Heart right ventricle (tissue), 16 donors: ENCODE results near the gene ADAMTS12. TPM values are rescaled to one million over a fixed set of nuclear protein-coding genes. Genes with fewer than 3 reads are reported as not detected.

ENCODE experiments used
- ATAC-seq, 8 donors: fragments of 200-7000 bp; cut with Tn5 transposase; one replicate each; pipeline ENCODE4 v1.9.1; 2020; ENCODE audit warnings: mild to moderate bottlenecking in 8 of 8, moderate library complexity in 8 of 8, moderate number of reproducible peaks in 1 of 8
- DNase-seq, 2 donors: peaks; one replicate each; pipeline ENCODE4 v3.0.0-alpha.2; 2020
- H3K27ac ChIP-seq, 10 donors: fragments of 200-600 bp; sonication (generic) in 2 of 10; one replicate each; pipeline versions ENCODE4 v1.5.0 to v1.8.0; 2020 to 2022; ENCODE audit warnings: mild to moderate bottlenecking in 3 of 10
- H3K27me3 ChIP-seq, 7 donors: fragments of 200-600 bp; one replicate each; pipeline ENCODE4 v1.8.0; 2021 to 2022; ENCODE audit warnings: mild to moderate bottlenecking in 2 of 7
- H3K36me3 ChIP-seq, 9 donors: fragments of 200-600 bp; sonication (generic) in 1 of 9; one replicate each; pipeline versions ENCODE4 v1.5.0 to v1.8.0; 2020 to 2022; ENCODE audit warnings: mild to moderate bottlenecking in 2 of 9
- H3K4me1 ChIP-seq, 9 donors: fragments of 200-600 bp; sonication (generic) in 1 of 9; one replicate each; pipeline versions ENCODE4 v1.5.0 to v1.8.0; 2020 to 2022; ENCODE audit warnings: mild to moderate bottlenecking in 4 of 9
- H3K4me3 ChIP-seq, 10 donors: fragments of 200-600 bp; sonication (generic) in 2 of 10; one replicate each; pipeline versions ENCODE4 v1.5.0 to v1.8.0; 2020 to 2022; ENCODE audit warnings: mild to moderate bottlenecking in 7 of 10, moderate library complexity in 2 of 10
- H3K9me3 ChIP-seq, 11 donors: fragments of 200-600 bp in 10 of 11; sonication (generic) in 2 of 11; one replicate each; pipeline versions ENCODE4 v1.5.0 to v1.8.0; 2013 to 2022; ENCODE audit warnings: mild to moderate bottlenecking in 2 of 11, control low read depth in 1 of 11, moderate library complexity in 1 of 11
- WGBS, 2 donors: extraction: QIAGEN DNeasy Blood & Tissue Kit; methylation state at CpG; one replicate each; pipeline ENCODE4 v1.1.7; 2013; ENCODE audit warnings: inconsistent platforms in 1 of 2; 5-methylcytosine and 5-hydroxymethylcytosine counted together
- intact Hi-C, 10 donors: fragments of 100-400 bp; cut with DNase I; formaldehyde crosslinking; loops; one replicate each; pipeline versions ENCODE4 v1.11.1 to v1.14.2; 2022
- polyA plus RNA-seq, 2 donors: library from polyadenylated mRNA; stranded (reverse); fragments of 200-250 nt; gene quantifications; one replicate each; pipeline ENCODE4 v1.2.3, GENCODE V29; 2013
- total RNA-seq, 10 donors: library from RNA; stranded (reverse); fragmentation: NEBNext Ultra II Directional in 3 of 10; extraction: Animal tissue kit (Norgen Biotek cat#: 25700) in 3 of 10; gene quantifications; one replicate each; pipeline versions ENCODE4 v1.2.1 to v1.2.4, GENCODE V29; 2021 to 2023
- TF ChIP-seq, protein P1 (sequence below), 9 donors: fragments of 200-600 bp; sonication (generic) in 2 of 9; IDR thresholded peaks; one replicate each; pipeline versions ENCODE4 v1.5.0 to v1.8.0; 2021 to 2022; ENCODE audit warnings: antibody characterized with exemption in 9 of 9, mild to moderate bottlenecking in 5 of 9, moderate library complexity in 1 of 9
- donor health status: Arrhythmogenic right ventricular cardiomyopathy.
- donor health status: ischemic (EF 13 %, LVEDD 7.1; RV severe dilation, severe dysfunction).
- donor health status: healthy with polysubstance abuse.
- donor health status: DM: no; HTN: yes; CAD: no.
- donor health status: DM: no; HTN: no; CAD: no.
- donor health status: ischemic (EF 25% LVEDD 6.9; RV normal size, moderate dysfunction).
- donor health status: ischemic (EF 25% LVEDD 5.7; RV mildly dilated, moderate dysfunction).
- donor health status: healthy.
- donor health status: DM: yes; HTN: yes; CAD: no.
- donor health status: Ischemic cardiomyopathy.
- donor health status: ischemic (EF 35%, LVEDD 5.7; RV mildly dilated, moderate dysfunction).
- donor health status: nonischemic (EF 11% LVEDD 7.7; RV severe dilation, severe dysfunction).
- donor health status: DM: yes; HTN: yes; CAD: no.
- donor health status: PGD.
- donor health status: ischemic (EF 29% LVEDD 5.4; RV normal size, mild dysfunction).
- donor health status: nonischemic (EF 23%, LVEDD 6.1; RV moderate dilation, normal function).

ADAMTS12 gene
- total and polyA plus RNA-seq, 12 donors, result 0.37 to 3.7 (median 1.3) TPM

DNA sequence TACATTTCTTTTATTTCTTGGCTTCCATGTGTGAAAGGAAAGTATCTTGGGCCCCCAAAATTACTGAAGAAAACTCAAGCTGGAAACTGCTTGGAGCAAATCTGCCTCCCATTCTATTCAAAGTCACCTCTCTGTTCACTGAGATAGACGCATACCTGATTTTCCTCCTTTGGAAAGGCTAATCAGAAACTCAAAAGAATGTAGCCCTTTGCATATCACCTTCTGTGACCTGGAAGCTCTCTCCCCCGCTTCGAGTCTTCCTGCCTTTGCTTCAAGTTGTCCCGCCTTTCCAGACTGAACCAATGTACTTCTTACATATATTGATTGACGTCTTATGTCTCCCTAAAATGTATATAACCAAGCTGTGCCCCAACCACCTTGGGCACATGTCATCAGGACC lies 39.3 kb upstream of the ADAMTS12 start:
- H3K36me3 ChIP-seq, result no peaks in the 10 kb centered on the region
- intact Hi-C loops, result loop anchor here in 8 of 10 donors (5.0 to 10.0 kb wide), 5 partner anchors 466 to 499 kb away; no protein-coding TSS in a partner anchor
- 67 to 80% methylated on average over 5 of the region's 5 CpGs for WGBS, 2 donors
- H3K27me3 ChIP-seq, result peaks cover 0 to 18% (median 11%) of the 10 kb centered on the region in 7 donors
- H3K4me3 ChIP-seq, result no peak overlapping the region
- no peak overlapping the region for H3K27ac ChIP-seq
- TF ChIP-seq, protein P1, sequence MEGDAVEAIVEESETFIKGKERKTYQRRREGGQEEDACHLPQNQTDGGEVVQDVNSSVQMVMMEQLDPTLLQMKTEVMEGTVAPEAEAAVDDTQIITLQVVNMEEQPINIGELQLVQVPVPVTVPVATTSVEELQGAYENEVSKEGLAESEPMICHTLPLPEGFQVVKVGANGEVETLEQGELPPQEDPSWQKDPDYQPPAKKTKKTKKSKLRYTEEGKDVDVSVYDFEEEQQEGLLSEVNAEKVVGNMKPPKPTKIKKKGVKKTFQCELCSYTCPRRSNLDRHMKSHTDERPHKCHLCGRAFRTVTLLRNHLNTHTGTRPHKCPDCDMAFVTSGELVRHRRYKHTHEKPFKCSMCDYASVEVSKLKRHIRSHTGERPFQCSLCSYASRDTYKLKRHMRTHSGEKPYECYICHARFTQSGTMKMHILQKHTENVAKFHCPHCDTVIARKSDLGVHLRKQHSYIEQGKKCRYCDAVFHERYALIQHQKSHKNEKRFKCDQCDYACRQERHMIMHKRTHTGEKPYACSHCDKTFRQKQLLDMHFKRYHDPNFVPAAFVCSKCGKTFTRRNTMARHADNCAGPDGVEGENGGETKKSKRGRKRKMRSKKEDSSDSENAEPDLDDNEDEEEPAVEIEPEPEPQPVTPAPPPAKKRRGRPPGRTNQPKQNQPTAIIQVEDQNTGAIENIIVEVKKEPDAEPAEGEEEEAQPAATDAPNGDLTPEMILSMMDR (IDR thresholded peaks at IDR 0.05), result no peak
- H3K9me3 ChIP-seq, result no peaks in the 10 kb centered on the region
- no peak for ATAC-seq
- DNase-seq, result no peak
- H3K4me1 ChIP-seq, result peaks cover 0 to 7% (median 6%) of the 10 kb centered on the region in 9 donors

DNA sequence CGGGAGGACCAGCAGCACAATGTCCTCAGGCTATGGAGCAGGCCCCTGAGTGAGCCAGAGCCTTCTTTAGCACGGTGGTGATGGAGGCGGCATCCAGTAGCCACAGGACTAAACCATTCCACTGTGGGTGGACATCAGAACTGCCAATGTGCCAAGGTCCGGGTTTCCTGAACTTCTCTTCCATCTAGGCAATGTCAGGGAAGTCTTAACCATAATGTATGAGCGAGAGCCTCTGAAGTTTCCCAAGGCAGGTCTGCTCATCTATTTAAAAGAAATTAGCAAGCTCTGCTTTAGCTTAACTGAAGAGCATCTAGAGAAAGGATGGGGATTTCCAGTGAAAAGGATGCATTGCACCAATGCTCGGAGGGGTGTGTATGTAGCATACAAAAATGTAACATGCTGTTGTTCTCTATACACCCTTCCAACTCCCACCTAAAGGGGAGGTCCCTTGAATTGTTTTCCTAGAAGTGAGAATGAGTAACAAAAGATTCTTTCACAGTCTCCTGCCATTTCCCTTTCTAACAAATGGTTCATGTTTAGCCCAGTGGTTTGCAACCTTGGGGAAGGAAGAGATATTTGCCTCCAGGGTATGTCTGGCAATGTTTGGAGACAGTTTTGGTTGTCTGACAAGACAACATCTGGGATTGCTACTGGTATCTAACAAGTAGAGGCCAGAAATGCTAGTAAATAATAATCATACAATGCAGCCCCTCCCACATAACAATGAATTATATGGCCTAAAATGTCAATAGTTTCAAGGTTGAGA lies 38.3 kb upstream of the ADAMTS12 start:
- Histone ChIP-seq H3K27ac (no peak overlapping the region), H3K4me1 (no peaks in the 10 kb centered on the region), H3K4me3 (no peak overlapping the region), H3K36me3 (no peaks in the 10 kb centered on the region), H3K27me3 (peaks cover 0 to 8% (median 2%) of the 10 kb centered on the region in 7 donors), H3K9me3 (no peaks in the 10 kb centered on the region)
- ATAC-seq (no peak), DNase-seq (no peak)
- TF ChIP-seq, protein P1 (IDR thresholded peaks at IDR 0.05), result no peak
- intact Hi-C loops, result loop anchor here in 8 of 10 donors (5.0 to 10.0 kb wide), 5 partner anchors 465 to 498 kb away; no protein-coding TSS in a partner anchor
- WGBS, 2 donors, result 87 to 88% methylated on average over 6 of the region's 6 CpGs

DNA sequence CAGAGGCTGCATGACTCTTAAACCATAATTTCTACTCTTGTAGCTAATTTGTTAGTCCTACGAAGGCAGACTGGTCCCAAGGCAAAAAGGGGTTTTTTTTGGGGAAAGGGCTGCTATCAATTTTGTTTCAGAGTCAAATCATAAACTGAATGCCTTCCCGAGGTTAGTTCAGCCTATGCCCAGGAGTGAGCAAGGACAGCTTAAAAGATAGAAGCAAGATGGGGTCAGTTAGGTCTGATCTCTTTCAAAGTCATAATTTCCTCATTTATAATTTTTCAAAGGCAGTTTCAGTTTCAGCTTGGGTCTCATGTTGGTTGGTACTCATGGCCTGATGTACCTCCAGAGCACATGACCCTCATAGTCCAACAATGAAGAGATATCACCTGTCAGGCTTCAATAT lies 36.5 kb upstream of the ADAMTS12 start:
- Histone ChIP-seq H3K27me3 (peaks cover 0 to 7% (median 0%) of the 10 kb centered on the region in 7 donors), H3K9me3 (no peaks in the 10 kb centered on the region), H3K36me3 (no peaks in the 10 kb centered on the region), H3K4me1 (no peaks in the 10 kb centered on the region), H3K27ac (no peak overlapping the region), H3K4me3 (no peak overlapping the region)
- 72 to 79% methylated on average over 2 of the region's 2 CpGs for WGBS, 2 donors
- intact Hi-C loops, result no loop called here
- ATAC-seq (no peak), DNase-seq (no peak)
- TF ChIP-seq, protein P1 (IDR thresholded peaks at IDR 0.05), result no peak

DNA sequence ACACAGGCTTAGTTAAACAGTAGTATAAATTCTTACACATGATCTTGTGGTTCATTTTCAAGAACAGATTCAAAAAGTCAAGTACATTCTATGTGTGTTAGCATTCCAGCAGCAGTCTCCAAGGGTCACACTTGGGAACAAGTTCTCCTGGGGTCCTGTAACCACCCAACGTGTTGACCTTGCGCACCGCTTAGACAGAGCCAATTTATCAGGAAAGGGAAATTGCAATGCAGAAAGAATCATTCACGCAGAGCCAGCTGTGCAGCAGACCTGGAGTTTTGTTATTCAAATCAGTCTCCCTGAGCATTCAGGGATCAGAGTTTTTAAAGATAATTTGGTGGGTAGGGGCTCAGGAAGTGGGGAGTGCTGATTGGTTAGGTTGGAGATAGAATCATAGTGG lies 35.9 kb upstream of the ADAMTS12 start:
- intact Hi-C loops, result no loop called here
- Histone ChIP-seq H3K9me3 (no peaks in the 10 kb centered on the region), H3K36me3 (no peaks in the 10 kb centered on the region), H3K4me3 (no peak overlapping the region), H3K27ac (no peak overlapping the region), H3K27me3 (peaks cover 0 to 7% (median 0%) of the 10 kb centered on the region in 7 donors), H3K4me1 (no peaks in the 10 kb centered on the region)
- DNase-seq (no peak), ATAC-seq (no peak)
- WGBS, 2 donors, result 46 to 67% methylated on average over 4 of the region's 4 CpGs
- TF ChIP-seq, protein P1 (IDR thresholded peaks at IDR 0.05), result no peak
